ENCODE results near the gene DYNC1LI2.

Gene DYNC1LI2

GRCh38 chr16:66695935-66696668, 55.3 kb downstream of the DYNC1LI2 start:
- H3K4me3 ChIP-seq (ENCODE audit: low read length): peak overlapping the region; percentile 63
- TF ChIP-seq, protein P1, sequence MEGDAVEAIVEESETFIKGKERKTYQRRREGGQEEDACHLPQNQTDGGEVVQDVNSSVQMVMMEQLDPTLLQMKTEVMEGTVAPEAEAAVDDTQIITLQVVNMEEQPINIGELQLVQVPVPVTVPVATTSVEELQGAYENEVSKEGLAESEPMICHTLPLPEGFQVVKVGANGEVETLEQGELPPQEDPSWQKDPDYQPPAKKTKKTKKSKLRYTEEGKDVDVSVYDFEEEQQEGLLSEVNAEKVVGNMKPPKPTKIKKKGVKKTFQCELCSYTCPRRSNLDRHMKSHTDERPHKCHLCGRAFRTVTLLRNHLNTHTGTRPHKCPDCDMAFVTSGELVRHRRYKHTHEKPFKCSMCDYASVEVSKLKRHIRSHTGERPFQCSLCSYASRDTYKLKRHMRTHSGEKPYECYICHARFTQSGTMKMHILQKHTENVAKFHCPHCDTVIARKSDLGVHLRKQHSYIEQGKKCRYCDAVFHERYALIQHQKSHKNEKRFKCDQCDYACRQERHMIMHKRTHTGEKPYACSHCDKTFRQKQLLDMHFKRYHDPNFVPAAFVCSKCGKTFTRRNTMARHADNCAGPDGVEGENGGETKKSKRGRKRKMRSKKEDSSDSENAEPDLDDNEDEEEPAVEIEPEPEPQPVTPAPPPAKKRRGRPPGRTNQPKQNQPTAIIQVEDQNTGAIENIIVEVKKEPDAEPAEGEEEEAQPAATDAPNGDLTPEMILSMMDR (IDR thresholded peaks at IDR 0.05; ENCODE audit: insufficient read depth, low read depth, low read length, missing control alignments): no peak
- peak; percentile 56 for DNase-seq (ENCODE audit: low read depth)

- TF ChIP-seq, protein P1 (IDR thresholded peaks at IDR 0.05; ENCODE audit: insufficient read depth, low read depth, low read length, missing control alignments): no peak
- peak overlapping the region; percentile 63 for H3K4me3 ChIP-seq (ENCODE audit: low read length)
- DNase-seq (ENCODE audit: low read depth): no peak
Measured at GRCh38 chr16:66695471-66695934, 55.9 kb downstream of the DYNC1LI2 start.

- no peak overlapping the region for H3K4me3 ChIP-seq (ENCODE audit: low read length)
- DNase-seq (ENCODE audit: low read depth): no peak
- TF ChIP-seq, protein P1 (IDR thresholded peaks at IDR 0.05; ENCODE audit: insufficient read depth, low read depth, low read length, missing control alignments): no peak
Measured at GRCh38 chr16:66693149-66693548, 58.3 kb downstream of the DYNC1LI2 start.

DNA sequence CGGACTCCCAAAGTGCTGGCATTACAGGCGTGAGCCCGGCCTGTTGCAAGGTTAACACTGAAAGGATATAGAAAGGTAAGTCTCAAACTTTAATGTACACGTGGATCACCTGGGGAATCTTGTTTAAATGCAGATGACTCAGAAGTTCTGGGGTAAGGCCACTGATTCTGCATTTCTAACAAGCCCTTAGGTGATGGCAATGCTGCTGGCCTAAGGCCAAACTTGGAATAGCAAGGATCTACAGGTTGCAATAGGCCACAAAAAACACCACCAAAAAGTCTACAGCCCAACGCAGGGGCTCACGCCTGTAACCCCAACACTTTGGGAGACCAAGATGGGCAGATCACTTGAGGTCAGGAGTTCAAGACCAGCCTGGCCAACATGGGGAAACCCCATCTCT, 59.1 kb downstream of the DYNC1LI2 start:
- DNase-seq (ENCODE audit: low read depth): peak; percentile 95
- no peak overlapping the region for H3K4me3 ChIP-seq (ENCODE audit: low read length)
- TF ChIP-seq, protein P1 (IDR thresholded peaks at IDR 0.05; ENCODE audit: insufficient read depth, low read depth, low read length, missing control alignments): no peak

DNA sequence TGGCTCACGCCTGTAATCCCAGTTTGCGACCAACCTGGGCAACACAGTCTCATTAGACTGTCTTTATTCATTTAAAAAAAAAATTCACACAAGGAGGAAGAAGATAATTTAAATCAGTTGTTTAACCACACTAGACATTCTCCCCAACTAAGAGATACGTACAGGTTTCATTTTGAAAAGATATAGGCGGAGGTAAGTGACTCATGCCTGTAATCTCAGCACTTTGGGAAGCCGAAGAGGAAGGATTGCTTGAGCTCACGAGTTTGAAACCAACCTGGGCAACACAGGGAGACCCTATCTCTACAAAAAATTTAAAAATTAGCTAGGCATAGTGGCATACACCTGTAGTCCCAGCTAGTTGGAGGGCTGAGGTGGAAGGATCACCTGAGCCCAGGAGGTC, 60.2 kb downstream of the DYNC1LI2 start:
- TF ChIP-seq, protein P1 (IDR thresholded peaks at IDR 0.05; ENCODE audit: insufficient read depth, low read depth, low read length, missing control alignments): no peak
- no peak for DNase-seq (ENCODE audit: low read depth)
- no peak overlapping the region for H3K4me3 ChIP-seq (ENCODE audit: low read length)

- no peak for DNase-seq (ENCODE audit: low read depth)
- TF ChIP-seq, protein P1 (IDR thresholded peaks at IDR 0.05; ENCODE audit: insufficient read depth, low read depth, low read length, missing control alignments): no peak
- no peak overlapping the region for H3K4me3 ChIP-seq (ENCODE audit: low read length)
Measured at GRCh38 chr16:66690106-66690847, 61.1 kb downstream of the DYNC1LI2 start.

All from epithelial cell of esophagus (primary cell).